H9 (cell line): Measurements from ENCODE around the gene ALKAL2. TPM values are rescaled to one million over a fixed set of nuclear protein-coding genes. Genes with fewer than 3 reads are reported as not detected.

Source experiments
- DNase-seq: peaks from one replicate; pipeline ENCODE4 v3.0.0-alpha.2; 2017
- H2AFZ ChIP-seq: one replicate; pipeline ENCODE4 v1.6.1; 2013; ENCODE audit warnings: mild to moderate bottlenecking, low read length, control low read depth, moderate library complexity
- H2AK5ac ChIP-seq: 2 replicates; pipeline ENCODE4 v1.6.1; 2013; ENCODE audit warnings: low read length, control low read depth, mixed read lengths; ENCODE audit not compliant: insufficient read length
- H2BK120ac ChIP-seq: one replicate; pipeline ENCODE4 v1.6.1; 2013; ENCODE audit warnings: low read depth, mild to moderate bottlenecking, low read length, control low read depth, inconsistent platforms; ENCODE audit not compliant: poor library complexity, severe bottlenecking
- H2BK12ac ChIP-seq: 2 replicates; pipeline ENCODE4 v1.6.1; 2013; ENCODE audit warnings: low read length, control low read depth, mixed read lengths, low read depth; ENCODE audit not compliant: insufficient read length
- H2BK15ac ChIP-seq: 2 replicates; pipeline ENCODE4 v1.6.1; 2013; ENCODE audit warnings: low read depth, low read length, control low read depth
- H2BK20ac ChIP-seq: one replicate; pipeline ENCODE4 v1.6.1; 2013; ENCODE audit warnings: low read depth, mild to moderate bottlenecking, low read length, control low read depth, inconsistent platforms; ENCODE audit not compliant: poor library complexity, severe bottlenecking
- H2BK5ac ChIP-seq: 2 replicates; pipeline ENCODE4 v1.6.1; 2013; ENCODE audit warnings: low read length, control low read depth, mixed read lengths; ENCODE audit not compliant: insufficient read length
- H3K14ac ChIP-seq: 2 replicates; pipeline ENCODE4 v1.6.1; 2013; ENCODE audit warnings: low read length, control low read depth; ENCODE audit not compliant: insufficient read depth
- H3K18ac ChIP-seq: 2 replicates; pipeline ENCODE4 v1.6.1; 2013; ENCODE audit warnings: low read depth, mild to moderate bottlenecking, mixed read lengths, low read length, control low read depth; ENCODE audit not compliant: insufficient read length
- H3K23ac ChIP-seq: 2 replicates; pipeline ENCODE4 v1.6.1; 2013; ENCODE audit warnings: low read length, control low read depth, mixed read lengths, low read depth; ENCODE audit not compliant: insufficient read length
- H3K23me2 ChIP-seq: 2 replicates; pipeline ENCODE4 v1.6.1; 2013; ENCODE audit warnings: low read depth, mild to moderate bottlenecking, mixed read lengths, low read length, control low read depth; ENCODE audit not compliant: insufficient read length, poor library complexity, severe bottlenecking
- H3K27ac ChIP-seq: 2 replicates; pipeline ENCODE4 v1.5.1; 2013; ENCODE audit warnings: low read length, control low read depth, mixed read lengths, low read depth; ENCODE audit not compliant: insufficient read length
- H3K27me3 ChIP-seq: 2 replicates; pipeline ENCODE4 v1.6.1; 2013; ENCODE audit warnings: low read length, control low read depth, inconsistent platforms; ENCODE audit not compliant: insufficient read depth
- H3K4ac ChIP-seq: 2 replicates; pipeline ENCODE4 v1.6.1; 2013; ENCODE audit warnings: low read depth, mild to moderate bottlenecking, control low read depth, inconsistent platforms, low read length, moderate library complexity
- H3K4me1 ChIP-seq: 2 replicates; pipeline ENCODE4 v1.6.1; 2013; ENCODE audit warnings: low read length, control low read depth, inconsistent platforms; ENCODE audit not compliant: insufficient read depth
- H3K4me2 ChIP-seq: 2 replicates; pipeline ENCODE4 v1.6.1; 2013; ENCODE audit warnings: low read length, control low read depth, mixed read lengths; ENCODE audit not compliant: insufficient read length, insufficient read depth
- H3K56ac ChIP-seq: 2 replicates; pipeline ENCODE4 v1.6.1; 2013; ENCODE audit warnings: low read depth, mild to moderate bottlenecking, mixed read lengths, low read length, control low read depth; ENCODE audit not compliant: insufficient read length
- H3K79me1 ChIP-seq: 2 replicates; pipeline ENCODE4 v1.6.1; 2013; ENCODE audit warnings: low read depth, mild to moderate bottlenecking, moderate library complexity, low read length, control low read depth, inconsistent platforms; ENCODE audit not compliant: insufficient read depth, poor library complexity, severe bottlenecking
- H3K79me2 ChIP-seq: 2 replicates; pipeline ENCODE4 v1.6.1; 2013; ENCODE audit warnings: low read length, control low read depth, inconsistent platforms; ENCODE audit not compliant: insufficient read depth
- H3K9ac ChIP-seq: 2 replicates; pipeline ENCODE4 v1.6.1; 2013; ENCODE audit warnings: low read length, control low read depth, mixed read lengths; ENCODE audit not compliant: insufficient read length; ENCODE audit errors: extremely low read depth
- H3K9me3 ChIP-seq: one replicate; pipeline ENCODE4 v1.6.1; 2013; ENCODE audit warnings: low read depth, low read length, inconsistent platforms; ENCODE audit not compliant: control insufficient read depth
- H3T11ph ChIP-seq: one replicate; pipeline ENCODE4 v1.6.1; 2013; ENCODE audit warnings: mild to moderate bottlenecking, low read length, control low read depth, inconsistent platforms
- H4K20me1 ChIP-seq: one replicate; pipeline ENCODE4 v1.6.1; 2013; ENCODE audit not compliant: control insufficient read depth, insufficient read length, insufficient read depth
- H4K5ac ChIP-seq: 2 replicates; pipeline ENCODE4 v1.6.1; 2013; ENCODE audit warnings: low read depth, mild to moderate bottlenecking, mixed read lengths, low read length, control low read depth; ENCODE audit not compliant: insufficient read length
- H4K8ac ChIP-seq: replicated peaks from 2 replicates; pipeline ENCODE4 v1.6.1; 2013; ENCODE audit warnings: low read length, control low read depth, mixed read lengths, low read depth; ENCODE audit not compliant: insufficient read length
- H4K91ac ChIP-seq: 2 replicates; pipeline ENCODE4 v1.6.1; 2013; ENCODE audit warnings: low read depth, mild to moderate bottlenecking, moderate library complexity, mixed read lengths, low read length, control low read depth; ENCODE audit not compliant: insufficient read length
- H3K27ac Mint-ChIP-seq, 3 experiments: 2 replicates in 2 of 3; 3 replicates in 1 of 3; pipeline ENCODE4 v1.8.0; 2020 to 2021; ENCODE audit warnings: mixed read lengths in 3 of 3, mild to moderate bottlenecking in 1 of 3, moderate library complexity in 1 of 3
- H3K27me3 Mint-ChIP-seq: 2 replicates; pipeline ENCODE4 v1.8.0; 2021; ENCODE audit warnings: low read depth, mild to moderate bottlenecking, moderate library complexity, mixed read lengths
- H3K36me3 Mint-ChIP-seq, 3 experiments: 2 replicates in 2 of 3; 3 replicates in 1 of 3; pipeline ENCODE4 v1.8.0; 2020 to 2021; ENCODE audit warnings: low read depth in 3 of 3, mixed read lengths in 3 of 3; ENCODE audit not compliant: insufficient read depth in 1 of 3
- H3K4me1 Mint-ChIP-seq, 2 experiments: 2 replicates each; pipeline ENCODE4 v1.8.0; 2020; ENCODE audit warnings: mixed read lengths in 2 of 2
- H3K4me3 Mint-ChIP-seq, 2 experiments: 2 replicates in 1 of 2; 3 replicates in 1 of 2; pipeline ENCODE4 v1.8.0; 2020 to 2021; ENCODE audit warnings: mild to moderate bottlenecking in 2 of 2, mixed read lengths in 2 of 2, moderate library complexity in 1 of 2
- H3K9me3 Mint-ChIP-seq, 2 experiments: 2 replicates in 1 of 2; 3 replicates in 1 of 2; pipeline ENCODE4 v1.8.0; 2020; ENCODE audit warnings: mild to moderate bottlenecking in 2 of 2, mixed read lengths in 2 of 2, moderate library complexity in 1 of 2
- WGBS: extraction: QIAGEN DNeasy Blood & Tissue Kit; methylation state at CpG from one replicate; pipeline ENCODE4 v1.1.7; 2013; ENCODE audit warnings: missing lambda C conversion rate, low lambda C conversion rate, mixed read lengths; ENCODE audit not compliant: insufficient read length; ENCODE audit errors: extremely low coverage; 5-methylcytosine and 5-hydroxymethylcytosine counted together
- total RNA-seq: library from RNA; stranded (reverse); gene quantifications from 2 replicates; pipeline ENCODE4 v1.2.1, GENCODE V29; 2021
- TF ChIP-seq, protein P1 (sequence below): fragments of 200-600 bp; sonication (generic); conservative IDR thresholded peaks from 3 replicates; pipeline ENCODE4 v1.8.0; 2021; ENCODE audit warnings: antibody characterized with exemption, mild to moderate bottlenecking

ALKAL2 gene
- total RNA-seq, 1 experiment from 2014 or later, result 0.48 TPM

DNA sequence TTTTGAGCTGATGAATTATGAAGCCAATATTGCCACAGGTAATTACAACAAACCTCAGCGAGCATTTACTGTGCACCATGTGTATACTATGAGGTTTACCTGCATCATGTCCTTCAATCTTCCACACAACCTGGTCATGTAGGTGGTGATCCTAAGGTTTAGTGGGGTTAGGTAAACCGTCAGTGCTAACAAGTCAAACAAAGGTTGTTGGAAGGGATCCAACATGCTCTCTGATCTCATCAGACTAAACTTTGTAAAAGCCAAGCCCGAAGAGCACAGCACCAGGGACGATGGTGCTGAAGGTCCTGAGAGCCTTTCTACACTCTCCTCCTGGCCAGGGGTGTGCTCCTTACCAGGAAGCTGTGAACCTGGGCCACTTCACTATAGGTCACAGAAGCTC, 53.5 kb downstream of the ALKAL2 start:
- Histone ChIP-seq H3K9me3 (no peaks in the 10 kb centered on the region), H3K56ac (no peak overlapping the region), H3K27me3 (no peaks in the 10 kb centered on the region), H3K79me2 (no peaks in the 10 kb centered on the region), H3K4me1 (no peaks in the 10 kb centered on the region), H3K9ac (no peak overlapping the region), H2AFZ (no peak overlapping the region), H3K14ac (no peak overlapping the region), H3K4me2 (no peak overlapping the region), H3K23me2 (no peaks in the 10 kb centered on the region), H4K5ac (no peak overlapping the region), H2BK120ac (no peak overlapping the region), H4K91ac (no peak overlapping the region), H3K79me1 (no peaks in the 10 kb centered on the region), H3T11ph (no peak overlapping the region), H3K27ac (no peak overlapping the region), H2BK12ac (no peak overlapping the region), H3K18ac (no peak overlapping the region), H4K20me1 (no peaks in the 10 kb centered on the region), H2BK15ac (no peak overlapping the region), H3K4ac (no peak overlapping the region), H2BK5ac (no peak overlapping the region), H3K23ac (no peak overlapping the region), H2BK20ac (no peak overlapping the region), H4K8ac (no peak overlapping the region), H2AK5ac (no peak overlapping the region)
- Mint-ChIP-seq H3K36me3 (peaks cover 0 to 10% (median 8%) of the 10 kb centered on the region in 3 experiments; a peak in 6 of 7 replicates), H3K4me1 (peaks cover 23 to 33% of the 10 kb centered on the region in 2 experiments), H3K9me3 (peaks cover 0 to 2% of the 10 kb centered on the region in 2 experiments; a peak in 1 of 5 replicates), H3K27ac (no peak overlapping the region), H3K27me3 (no peaks in the 10 kb centered on the region), H3K4me3 (no peak overlapping the region)
- no peak for DNase-seq
- TF ChIP-seq, protein P1, sequence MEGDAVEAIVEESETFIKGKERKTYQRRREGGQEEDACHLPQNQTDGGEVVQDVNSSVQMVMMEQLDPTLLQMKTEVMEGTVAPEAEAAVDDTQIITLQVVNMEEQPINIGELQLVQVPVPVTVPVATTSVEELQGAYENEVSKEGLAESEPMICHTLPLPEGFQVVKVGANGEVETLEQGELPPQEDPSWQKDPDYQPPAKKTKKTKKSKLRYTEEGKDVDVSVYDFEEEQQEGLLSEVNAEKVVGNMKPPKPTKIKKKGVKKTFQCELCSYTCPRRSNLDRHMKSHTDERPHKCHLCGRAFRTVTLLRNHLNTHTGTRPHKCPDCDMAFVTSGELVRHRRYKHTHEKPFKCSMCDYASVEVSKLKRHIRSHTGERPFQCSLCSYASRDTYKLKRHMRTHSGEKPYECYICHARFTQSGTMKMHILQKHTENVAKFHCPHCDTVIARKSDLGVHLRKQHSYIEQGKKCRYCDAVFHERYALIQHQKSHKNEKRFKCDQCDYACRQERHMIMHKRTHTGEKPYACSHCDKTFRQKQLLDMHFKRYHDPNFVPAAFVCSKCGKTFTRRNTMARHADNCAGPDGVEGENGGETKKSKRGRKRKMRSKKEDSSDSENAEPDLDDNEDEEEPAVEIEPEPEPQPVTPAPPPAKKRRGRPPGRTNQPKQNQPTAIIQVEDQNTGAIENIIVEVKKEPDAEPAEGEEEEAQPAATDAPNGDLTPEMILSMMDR, result no peak
- no CpG with 5 or more reads among the region's 4 CpGs for WGBS
